Measurements from ENCODE around the gene RPP30. TPM values are rescaled to one million over a fixed set of nuclear protein-coding genes. Genes with fewer than 3 reads are reported as not detected.

RPP30 gene
- total RNA-seq, 1 donor from 2014 or later = 59.6 TPM

DNA sequence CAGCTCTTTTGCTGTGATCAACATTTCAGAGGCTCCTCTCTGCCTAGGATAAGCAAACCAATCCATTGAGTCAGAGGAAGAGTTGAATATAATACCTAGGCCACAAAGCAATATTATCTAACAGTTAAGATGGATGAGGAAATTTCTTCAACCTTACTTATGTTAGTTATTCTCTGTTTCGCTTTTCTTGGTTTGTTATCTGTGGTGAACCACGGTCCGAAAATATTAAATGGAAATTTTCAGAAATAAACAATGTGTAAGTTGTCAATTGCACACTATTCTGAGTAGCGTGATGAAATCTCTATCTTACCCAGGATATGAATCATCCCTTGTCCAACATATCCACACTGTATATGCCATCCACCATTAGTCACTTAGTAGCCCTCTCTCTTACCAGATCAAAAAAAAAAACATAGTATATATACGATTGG, 12.4 kb upstream of the RPP30 start:
- peaks cover 7% of the 10 kb centered on the region for H3K4me1 Mint-ChIP-seq
- DNase-seq (ENCODE audit: low read depth, low spot score) = no peak
- peaks cover 89% of the 10 kb centered on the region for H3K27me3 Mint-ChIP-seq (ENCODE audit: low read depth)
- H3K4me3 Mint-ChIP-seq = peak overlapping the region; percentile 92
- no peak for TF ChIP-seq CTCF (conservative IDR thresholded peaks at IDR 0.05)
- no peak overlapping the region for H3K27ac Mint-ChIP-seq (ENCODE audit: unreplicated experiment)
- no peaks in the 10 kb centered on the region for H3K36me3 Mint-ChIP-seq (ENCODE audit: low read depth)
- peaks cover 3% of the 10 kb centered on the region for H3K9me3 Mint-ChIP-seq

GRCh38 chr10:90860790-90861189, 11.0 kb upstream of the RPP30 start:
- no peak for TF ChIP-seq CTCF (conservative IDR thresholded peaks at IDR 0.05)
- Mint-ChIP-seq H3K4me3 (no peak overlapping the region), H3K4me1 (peaks cover 7% of the 10 kb centered on the region), H3K36me3 (ENCODE audit: low read depth) (no peaks in the 10 kb centered on the region), H3K27me3 (ENCODE audit: low read depth) (peaks cover 88% of the 10 kb centered on the region), H3K9me3 (no peaks in the 10 kb centered on the region), H3K27ac (ENCODE audit: unreplicated experiment) (no peak overlapping the region)
- DNase-seq (ENCODE audit: low read depth, low spot score) = no peak

- H3K9me3 Mint-ChIP-seq = no peaks in the 10 kb centered on the region
- no peak overlapping the region for H3K27ac Mint-ChIP-seq (ENCODE audit: unreplicated experiment)
- no peaks in the 10 kb centered on the region for H3K36me3 Mint-ChIP-seq (ENCODE audit: low read depth)
- peaks cover 3% of the 10 kb centered on the region for H3K4me1 Mint-ChIP-seq
- peaks cover 94% of the 10 kb centered on the region for H3K27me3 Mint-ChIP-seq (ENCODE audit: low read depth)
- DNase-seq (ENCODE audit: low read depth, low spot score) = no peak
- peak; percentile 83 for TF ChIP-seq CTCF (conservative IDR thresholded peaks at IDR 0.05)
- peak overlapping the region; percentile 31 for H3K4me3 Mint-ChIP-seq
These were observed 8.8 kb upstream of the RPP30 start for GRCh38 chr10:90862908-90863514.

DNA sequence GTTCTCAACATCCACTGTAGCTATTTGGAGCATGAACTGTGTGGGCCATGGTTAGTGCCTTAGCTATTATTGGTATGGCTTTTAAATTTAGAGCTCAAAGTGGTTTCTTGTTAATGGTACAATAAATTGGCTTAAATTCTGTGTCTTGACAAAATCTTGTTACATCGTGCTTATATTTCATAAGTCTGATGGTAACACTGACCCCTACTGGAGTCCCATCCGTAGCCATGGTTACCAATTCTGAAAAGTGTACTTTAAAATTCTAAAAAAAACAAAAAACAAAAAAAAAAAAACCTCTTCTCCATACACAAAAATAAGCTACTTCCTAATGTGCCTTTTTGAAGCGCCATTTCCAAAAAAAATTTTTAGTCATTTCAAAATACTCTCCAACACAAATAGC, 6.4 kb upstream of the RPP30 start:
- Mint-ChIP-seq H3K36me3 (ENCODE audit: low read depth) (peaks cover 4% of the 10 kb centered on the region), H3K27me3 (ENCODE audit: low read depth) (peaks cover 88% of the 10 kb centered on the region), H3K4me3 (no peak overlapping the region), H3K9me3 (peaks cover 4% of the 10 kb centered on the region), H3K27ac (ENCODE audit: unreplicated experiment) (no peak overlapping the region), H3K4me1 (no peaks in the 10 kb centered on the region)
- no peak for DNase-seq (ENCODE audit: low read depth, low spot score)
- peak; percentile 49 for TF ChIP-seq CTCF (conservative IDR thresholded peaks at IDR 0.05)

DNA sequence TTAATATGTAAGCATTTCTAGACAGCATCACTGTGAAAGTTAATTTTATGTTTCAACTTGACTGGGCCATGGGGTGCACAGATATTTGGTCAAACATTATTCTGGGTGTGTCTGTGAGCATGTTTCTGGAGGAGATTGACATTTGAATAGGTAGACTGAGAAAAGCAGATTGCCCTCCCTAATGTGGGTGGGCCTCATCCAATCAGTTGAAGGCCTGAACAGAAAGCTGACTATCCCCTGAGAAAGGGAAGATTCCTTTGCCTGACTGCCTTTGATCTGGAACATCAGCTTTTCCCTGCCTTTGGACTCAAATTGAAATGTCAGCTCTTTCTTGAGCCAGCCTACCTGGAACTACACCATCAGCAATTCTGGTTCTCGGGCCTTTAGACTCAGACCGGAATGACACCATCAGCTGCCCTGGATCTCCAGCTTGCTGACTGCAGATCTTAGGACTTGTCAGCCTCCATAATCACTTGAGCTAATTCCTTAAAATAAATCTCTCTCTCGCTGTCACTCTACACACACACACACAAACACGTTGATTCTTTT, 5.7 kb upstream of the RPP30 start:
- TF ChIP-seq CTCF (conservative IDR thresholded peaks at IDR 0.05) = no peak

More for the DNA sequence above, 5.7 kb upstream of the RPP30 start:
- H3K36me3 Mint-ChIP-seq (ENCODE audit: low read depth) = peaks cover 4% of the 10 kb centered on the region
- peaks cover 86% of the 10 kb centered on the region for H3K27me3 Mint-ChIP-seq (ENCODE audit: low read depth)
- no peak overlapping the region for H3K27ac Mint-ChIP-seq (ENCODE audit: unreplicated experiment)
- peaks cover 8% of the 10 kb centered on the region for H3K9me3 Mint-ChIP-seq
- DNase-seq (ENCODE audit: low read depth, low spot score) = no peak
- H3K4me1 Mint-ChIP-seq = peaks cover 5% of the 10 kb centered on the region
- H3K4me3 Mint-ChIP-seq = no peak overlapping the region

All from neural crest cell (in vitro differentiated cells).